NK-92 treated with Interleukin-12 subunit alpha and Interleukin-12 subunit beta, amount 100 ng/mL, for 24 hours (cell line): ENCODE data around the gene LCK.
"Not testable (repeated sequence)": the region's sequence is repeated elsewhere in the genome, so short reads cannot be mapped to it uniquely, and the experiment has no call there.

Experiments used
- DNase-seq: peaks from one replicate; lab custom pipeline; 2025; lab: John Stamatoyannopoulos, UW

LCK gene

DNA sequence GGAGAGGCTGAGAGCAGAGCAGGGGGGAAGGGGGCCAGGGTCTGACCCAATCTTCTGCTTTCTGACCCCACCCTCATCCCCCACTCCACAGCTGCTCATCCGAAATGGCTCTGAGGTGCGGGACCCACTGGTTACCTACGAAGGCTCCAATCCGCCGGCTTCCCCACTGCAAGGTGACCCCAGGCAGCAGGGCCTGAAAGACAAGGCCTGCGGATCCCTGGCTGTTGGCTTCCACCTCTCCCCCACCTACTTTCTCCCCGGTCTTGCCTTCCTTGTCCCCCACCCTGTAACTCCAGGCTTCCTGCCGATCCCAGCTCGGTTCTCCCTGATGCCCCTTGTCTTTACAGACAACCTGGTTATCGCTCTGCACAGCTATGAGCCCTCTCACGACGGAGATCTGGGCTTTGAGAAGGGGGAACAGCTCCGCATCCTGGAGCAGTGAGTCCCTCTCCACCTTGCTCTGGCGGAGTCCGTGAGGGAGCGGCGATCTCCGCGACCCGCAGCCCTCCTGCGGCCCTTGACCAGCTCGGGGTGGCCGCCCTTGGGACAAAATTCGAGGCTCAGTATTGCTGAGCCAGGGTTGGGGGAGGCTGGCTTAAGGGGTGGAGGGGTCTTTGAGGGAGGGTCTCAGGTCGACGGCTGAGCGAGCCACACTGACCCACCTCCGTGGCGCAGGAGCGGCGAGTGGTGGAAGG lies 23.7 kb downstream of the LCK start:
- DNase-seq, result no peak

DNA sequence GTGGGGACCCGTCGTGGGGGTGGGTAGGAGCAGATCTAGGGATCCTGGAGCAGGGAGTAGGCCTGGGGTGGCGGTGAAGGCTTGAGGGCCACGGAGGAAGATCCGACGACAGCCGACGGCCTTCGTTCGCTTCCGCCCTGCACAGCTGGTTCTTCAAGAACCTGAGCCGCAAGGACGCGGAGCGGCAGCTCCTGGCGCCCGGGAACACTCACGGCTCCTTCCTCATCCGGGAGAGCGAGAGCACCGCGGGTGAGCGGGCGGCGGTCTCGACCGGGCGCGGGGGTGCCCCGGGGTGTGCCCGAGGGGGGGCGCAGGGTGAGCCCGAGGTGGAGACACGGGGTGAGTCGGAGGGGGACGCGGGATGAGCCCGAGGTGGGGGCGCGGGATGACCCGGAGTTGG lies 24.4 kb downstream of the LCK start:
- no peak for DNase-seq

GRCh38 chr1:32276032-32276782 lies 25.1 kb downstream of the LCK start:
- no peak for DNase-seq

GRCh38 chr1:32284777-32285176 lies 33.7 kb downstream of the LCK start:
- DNase-seq, result not testable (repeated sequence)

- no peak for DNase-seq
These were observed 34.6 kb downstream of the LCK start for GRCh38 chr1:32285658-32286057.

GRCh38 chr1:32286763-32287162 lies 35.7 kb downstream of the LCK start:
- no peak for DNase-seq

GRCh38 chr1:32289256-32289655 lies 38.2 kb downstream of the LCK start:
- no peak for DNase-seq

DNA sequence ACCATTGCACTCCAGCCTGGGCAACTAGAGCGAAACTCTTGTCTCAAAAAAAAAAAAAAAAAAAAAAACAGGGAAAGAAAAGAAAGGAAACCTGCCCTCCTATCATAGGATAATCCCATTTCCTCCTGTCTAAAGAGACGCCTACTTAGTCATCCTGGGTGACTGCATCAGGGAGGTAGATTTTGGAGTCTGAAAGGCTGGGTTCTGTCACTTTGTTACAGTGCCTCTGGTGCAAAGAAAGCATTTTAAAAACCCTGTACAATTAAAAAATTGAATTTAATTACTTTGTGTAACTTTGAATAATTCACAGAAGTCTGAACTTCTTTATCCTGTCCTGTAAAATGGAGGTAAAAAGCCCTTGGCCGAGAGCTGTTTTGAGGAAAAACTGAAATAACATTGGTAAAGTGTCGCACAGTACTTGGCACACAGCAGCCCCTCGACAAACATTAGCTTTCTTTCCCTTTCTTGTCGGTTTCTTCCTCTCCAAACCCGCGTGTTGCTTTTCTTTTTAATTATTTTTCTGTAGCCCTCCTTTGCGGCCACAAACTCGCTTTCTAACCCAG lies 40.2 kb downstream of the LCK start:
- DNase-seq, result no peak

DNA sequence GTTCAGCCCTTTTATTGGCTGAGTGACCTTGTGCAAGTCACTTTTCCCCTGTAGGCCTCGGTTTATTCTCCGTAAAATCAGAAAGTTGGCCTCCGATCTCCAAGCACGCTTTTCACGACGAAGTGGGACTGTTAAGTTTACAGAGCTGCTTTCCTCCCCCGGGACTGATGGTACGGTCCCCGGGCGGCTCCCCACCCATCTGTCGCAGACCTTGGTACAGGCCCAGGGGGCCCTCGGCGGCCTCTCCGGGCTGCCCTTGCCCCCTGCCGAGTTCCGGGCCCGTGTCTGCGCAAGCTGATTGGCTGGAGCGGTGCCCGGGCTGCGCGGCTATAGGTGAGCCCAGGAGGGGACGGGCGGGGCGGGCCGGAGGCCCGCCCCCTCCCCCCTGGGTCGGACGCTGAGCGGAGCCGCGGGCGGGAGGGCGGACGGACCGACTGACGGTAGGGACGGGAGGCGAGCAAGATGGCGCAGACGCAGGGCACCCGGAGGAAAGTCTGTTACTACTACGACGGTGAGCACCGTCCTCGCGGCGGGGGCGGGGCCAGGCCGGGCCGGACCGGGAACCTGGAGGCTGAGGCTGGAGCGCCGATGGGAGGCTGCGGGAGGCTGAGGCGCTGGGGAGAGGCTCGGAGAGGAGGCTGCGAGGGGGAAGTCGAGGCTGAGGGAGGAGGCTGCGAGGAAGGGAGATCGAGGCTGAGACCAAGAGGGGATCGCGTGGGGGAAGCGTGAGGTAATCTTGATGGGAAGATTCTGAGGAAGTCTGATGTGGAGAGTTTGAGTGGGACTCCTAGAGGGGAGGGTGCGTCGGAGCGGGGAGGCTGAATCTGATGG lies 40.9 kb downstream of the LCK start, which contains the start of gene HDAC1:
Gene HDAC1, plus strand, starts transcription at position 376 of the 831 bp plus-strand sequence. Its CDS starts 87 bp downstream, at position 463.
- DNase-seq, result peak; percentile 96

- DNase-seq, result not testable (repeated sequence)
These were observed 47.1 kb downstream of the LCK start for GRCh38 chr1:32298211-32298610.

- no peak for DNase-seq
These were observed 48.3 kb downstream of the LCK start for GRCh38 chr1:32299327-32299726.

DNA sequence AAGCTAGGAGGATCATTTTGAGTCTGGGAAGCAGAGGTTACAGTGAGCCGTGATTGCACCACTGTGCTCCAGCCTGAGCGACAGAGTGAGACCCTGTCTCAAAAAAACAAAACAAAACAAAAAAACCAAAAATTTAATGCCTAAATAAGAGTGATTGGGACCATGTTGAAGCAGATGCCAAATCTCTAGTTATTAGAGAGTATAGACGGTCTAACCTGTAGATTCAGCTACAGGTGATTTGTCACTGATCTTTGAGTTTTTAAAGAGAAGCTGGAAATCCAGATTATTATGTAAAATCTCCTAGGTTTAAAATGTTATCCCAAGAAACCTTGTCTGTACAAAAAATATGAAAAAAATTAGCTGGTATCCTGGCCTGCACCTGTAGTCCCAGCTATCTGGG lies 52.3 kb downstream of the LCK start:
- no peak for DNase-seq

GRCh38 chr1:32303997-32304622 lies 53.0 kb downstream of the LCK start:
- no peak for DNase-seq

GRCh38 chr1:32305310-32305709 lies 54.2 kb downstream of the LCK start:
- DNase-seq, result no peak

- DNase-seq, result no peak
These were observed 56.3 kb downstream of the LCK start for GRCh38 chr1:32307324-32307723.

- no peak for DNase-seq
These were observed 58.9 kb downstream of the LCK start for GRCh38 chr1:32309960-32310359.

- no peak for DNase-seq
These were observed 60.8 kb downstream of the LCK start for GRCh38 chr1:32311709-32312393.

- no peak for DNase-seq
These were observed 65.8 kb downstream of the LCK start for GRCh38 chr1:32316903-32317277.

GRCh38 chr1:32318127-32318869 lies 67.2 kb downstream of the LCK start:
- no peak for DNase-seq

DNA sequence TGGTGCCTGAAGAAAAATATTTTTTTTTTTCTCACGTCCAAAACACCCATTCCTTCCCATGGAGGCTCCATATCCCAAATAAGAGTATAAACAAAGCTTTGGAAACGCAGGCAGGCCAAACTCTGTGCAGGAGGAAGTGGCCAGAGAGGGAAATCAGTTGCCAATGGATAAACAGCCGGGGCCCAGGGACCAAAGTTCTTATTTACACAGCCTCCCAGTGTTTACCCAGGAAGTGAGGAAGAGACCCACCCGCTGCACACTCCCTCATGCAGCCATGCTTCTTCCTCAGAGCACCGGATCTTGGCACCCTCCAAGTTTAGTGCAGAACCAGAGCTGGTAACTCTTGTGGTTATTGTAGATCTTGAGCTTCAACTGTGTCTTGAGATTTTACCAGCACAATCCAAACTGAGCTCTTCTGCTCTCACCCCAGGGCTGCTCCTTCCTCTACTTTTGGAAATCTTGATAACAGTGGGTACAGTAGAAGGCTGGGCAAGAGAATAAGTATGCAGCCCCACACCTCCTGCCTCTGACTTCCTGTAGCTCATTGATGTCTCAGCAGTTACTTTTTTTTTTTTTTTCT lies 70.7 kb downstream of the LCK start:
- no peak for DNase-seq
